ENCODE measurements around the gene FOXJ2.

GRCh38 chr12:8030189-8030588 is 2.3 kb upstream of the FOXJ2 start:
- no peak for TF ChIP-seq CTCF (IDR thresholded peaks at IDR 0.05)
- no peak for TF ChIP-seq POLR2AphosphoS5 (IDR thresholded peaks at IDR 0.05)
